ENCODE measurements around the gene PROCA1.
"Not testable (repeated sequence)": the region's sequence is repeated elsewhere in the genome, so short reads cannot be mapped to it uniquely, and the experiment has no call there.

DNA sequence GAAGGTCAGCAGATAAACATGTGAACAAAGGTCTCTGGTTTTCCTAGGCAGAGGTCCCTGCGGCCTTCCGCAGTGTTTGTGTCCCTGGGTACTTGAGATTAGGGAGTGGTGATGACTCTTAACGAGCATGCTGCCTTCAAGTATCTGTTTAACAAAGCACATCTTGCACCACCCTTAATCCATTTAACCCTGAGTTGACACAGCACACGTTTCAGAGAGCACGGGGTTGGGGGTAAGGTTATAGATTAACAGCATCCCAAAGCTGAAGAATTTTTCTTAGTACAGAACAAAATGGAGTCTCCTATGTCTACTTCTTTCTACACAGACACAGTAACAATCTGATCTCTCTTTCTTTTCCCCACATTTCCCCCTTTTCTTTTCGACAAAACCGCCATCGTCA is 53.3 kb downstream of the PROCA1 start:
- TF ChIP-seq, protein P1, sequence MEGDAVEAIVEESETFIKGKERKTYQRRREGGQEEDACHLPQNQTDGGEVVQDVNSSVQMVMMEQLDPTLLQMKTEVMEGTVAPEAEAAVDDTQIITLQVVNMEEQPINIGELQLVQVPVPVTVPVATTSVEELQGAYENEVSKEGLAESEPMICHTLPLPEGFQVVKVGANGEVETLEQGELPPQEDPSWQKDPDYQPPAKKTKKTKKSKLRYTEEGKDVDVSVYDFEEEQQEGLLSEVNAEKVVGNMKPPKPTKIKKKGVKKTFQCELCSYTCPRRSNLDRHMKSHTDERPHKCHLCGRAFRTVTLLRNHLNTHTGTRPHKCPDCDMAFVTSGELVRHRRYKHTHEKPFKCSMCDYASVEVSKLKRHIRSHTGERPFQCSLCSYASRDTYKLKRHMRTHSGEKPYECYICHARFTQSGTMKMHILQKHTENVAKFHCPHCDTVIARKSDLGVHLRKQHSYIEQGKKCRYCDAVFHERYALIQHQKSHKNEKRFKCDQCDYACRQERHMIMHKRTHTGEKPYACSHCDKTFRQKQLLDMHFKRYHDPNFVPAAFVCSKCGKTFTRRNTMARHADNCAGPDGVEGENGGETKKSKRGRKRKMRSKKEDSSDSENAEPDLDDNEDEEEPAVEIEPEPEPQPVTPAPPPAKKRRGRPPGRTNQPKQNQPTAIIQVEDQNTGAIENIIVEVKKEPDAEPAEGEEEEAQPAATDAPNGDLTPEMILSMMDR (IDR thresholded peaks at IDR 0.05), result not testable (repeated sequence)
- not testable (repeated sequence) for TF ChIP-seq POLR2A, POLR2AphosphoS5 (IDR thresholded peaks at IDR 0.05)
